Esophagus muscularis mucosa (tissue), 4 donors: ENCODE measurements around the gene RNF183.
A peak's percentile ranks its signal among the peaks of the same experiment; 100 is the strongest.

ENCODE experiments used
- CTCF ChIP-seq, 3 experiments: fragments of 200-600 bp in 2 of 3; fragments of 450-650 bp in 1 of 3; sonication (generic) in 2 of 3; IDR thresholded peaks; one replicate each; pipeline ENCODE4 v1.5.1; 2017 to 2019; ENCODE audit warnings: antibody characterized with exemption in 3 of 3, mild to moderate bottlenecking in 2 of 3, moderate library complexity in 1 of 3
- EP300 ChIP-seq: sonication (generic); formaldehyde crosslinking; IDR thresholded peaks from one replicate; pipeline ENCODE4 v1.6.1; 2017; ENCODE audit warnings: antibody characterized with exemption
- POLR2A ChIP-seq: fragments of 450-650 bp; IDR thresholded peaks from one replicate; pipeline ENCODE4 v1.6.1; 2017; ENCODE audit warnings: antibody characterized with exemption, moderate library complexity, mild to moderate bottlenecking, low read depth

GRCh38 chr9:113275157-113276131, 27.7 kb downstream of the RNF183 start, which contains the start of the genes CDC26 and PRPF4:
- TF ChIP-seq CTCF (IDR thresholded peaks at IDR 0.05): peak in 1 of 3 experiments; percentile 4
- TF ChIP-seq POLR2A: peak; percentile 86
- no peak for TF ChIP-seq EP300
